Thoracic aorta (tissue), 2 donors: Measurements from ENCODE around the gene CSF3. TPM values are rescaled to one million over a fixed set of nuclear protein-coding genes. Genes with fewer than 3 reads are reported as not detected.

Source experiments
- ATAC-seq: fragments of 150-250 bp; one replicate; pipeline ENCODE4 v1.8.0; 2017; ENCODE audit warnings: low read depth; ENCODE audit not compliant: insufficient number of reproducible peaks, low FRiP score
- DNase-seq: peaks from one replicate; pipeline ENCODE4 v3.0.0-alpha.2; 2020; ENCODE audit warnings: low spot score
- H3K27ac ChIP-seq, 2 donors: fragments of 200-600 bp; sonication (generic); 1 replicate in 1 of 2; 2 replicates in 1 of 2; pipeline ENCODE4 v1.5.1; 2016; ENCODE audit warnings: mild to moderate bottlenecking in 2 of 2, moderate library complexity in 2 of 2
- H3K27me3 ChIP-seq: fragments of 200-600 bp; sonication (generic); replicated peaks from 2 replicates; pipeline ENCODE4 v1.6.0; 2016; ENCODE audit warnings: mild to moderate bottlenecking; ENCODE audit not compliant: insufficient read depth
- H3K36me3 ChIP-seq: fragments of 200-600 bp; sonication (generic); one replicate; pipeline ENCODE4 v1.5.1; 2016
- H3K4me1 ChIP-seq, 2 donors: fragments of 200-600 bp; sonication (generic); 1 replicate in 1 of 2; 2 replicates in 1 of 2; pipeline versions ENCODE4 v1.5.1 to v1.6.0; 2016; ENCODE audit warnings: low read depth in 2 of 2, mild to moderate bottlenecking in 1 of 2; ENCODE audit not compliant: control insufficient read depth in 1 of 2
- H3K4me3 ChIP-seq: fragments of 200-600 bp; sonication (generic); 2 replicates; pipeline ENCODE4 v1.5.1; 2016; ENCODE audit warnings: mild to moderate bottlenecking
- H3K9me3 ChIP-seq: fragments of 200-600 bp; sonication (generic); 2 replicates; pipeline ENCODE4 v1.5.1; 2016
- total RNA-seq, 2 donors: library from RNA; depleted of rRNA; stranded (reverse); fragments of >200 nt; gene quantifications; one replicate each; pipeline versions ENCODE4 v1.1.0 to v1.2.3, GENCODE V29; 2016
- TF ChIP-seq, protein P1 (sequence below): fragments of 200-600 bp; sonication (generic); IDR thresholded peaks from one replicate; pipeline ENCODE4 v1.5.1; 2019; ENCODE audit warnings: antibody characterized with exemption

CSF3 gene
- total RNA-seq, 2 donors from 2014 or later, result 43.2 TPM; not detected in 1

GRCh38 chr17:40058865-40059264 lies 43.6 kb downstream of the CSF3 start:
- H3K27ac ChIP-seq, result peak overlapping the region; percentile 43 to 63
- H3K4me1 ChIP-seq, result peaks cover 6 to 17% of the 10 kb centered on the region in 2 donors
- TF ChIP-seq, protein P1, sequence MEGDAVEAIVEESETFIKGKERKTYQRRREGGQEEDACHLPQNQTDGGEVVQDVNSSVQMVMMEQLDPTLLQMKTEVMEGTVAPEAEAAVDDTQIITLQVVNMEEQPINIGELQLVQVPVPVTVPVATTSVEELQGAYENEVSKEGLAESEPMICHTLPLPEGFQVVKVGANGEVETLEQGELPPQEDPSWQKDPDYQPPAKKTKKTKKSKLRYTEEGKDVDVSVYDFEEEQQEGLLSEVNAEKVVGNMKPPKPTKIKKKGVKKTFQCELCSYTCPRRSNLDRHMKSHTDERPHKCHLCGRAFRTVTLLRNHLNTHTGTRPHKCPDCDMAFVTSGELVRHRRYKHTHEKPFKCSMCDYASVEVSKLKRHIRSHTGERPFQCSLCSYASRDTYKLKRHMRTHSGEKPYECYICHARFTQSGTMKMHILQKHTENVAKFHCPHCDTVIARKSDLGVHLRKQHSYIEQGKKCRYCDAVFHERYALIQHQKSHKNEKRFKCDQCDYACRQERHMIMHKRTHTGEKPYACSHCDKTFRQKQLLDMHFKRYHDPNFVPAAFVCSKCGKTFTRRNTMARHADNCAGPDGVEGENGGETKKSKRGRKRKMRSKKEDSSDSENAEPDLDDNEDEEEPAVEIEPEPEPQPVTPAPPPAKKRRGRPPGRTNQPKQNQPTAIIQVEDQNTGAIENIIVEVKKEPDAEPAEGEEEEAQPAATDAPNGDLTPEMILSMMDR, result no peak

DNA sequence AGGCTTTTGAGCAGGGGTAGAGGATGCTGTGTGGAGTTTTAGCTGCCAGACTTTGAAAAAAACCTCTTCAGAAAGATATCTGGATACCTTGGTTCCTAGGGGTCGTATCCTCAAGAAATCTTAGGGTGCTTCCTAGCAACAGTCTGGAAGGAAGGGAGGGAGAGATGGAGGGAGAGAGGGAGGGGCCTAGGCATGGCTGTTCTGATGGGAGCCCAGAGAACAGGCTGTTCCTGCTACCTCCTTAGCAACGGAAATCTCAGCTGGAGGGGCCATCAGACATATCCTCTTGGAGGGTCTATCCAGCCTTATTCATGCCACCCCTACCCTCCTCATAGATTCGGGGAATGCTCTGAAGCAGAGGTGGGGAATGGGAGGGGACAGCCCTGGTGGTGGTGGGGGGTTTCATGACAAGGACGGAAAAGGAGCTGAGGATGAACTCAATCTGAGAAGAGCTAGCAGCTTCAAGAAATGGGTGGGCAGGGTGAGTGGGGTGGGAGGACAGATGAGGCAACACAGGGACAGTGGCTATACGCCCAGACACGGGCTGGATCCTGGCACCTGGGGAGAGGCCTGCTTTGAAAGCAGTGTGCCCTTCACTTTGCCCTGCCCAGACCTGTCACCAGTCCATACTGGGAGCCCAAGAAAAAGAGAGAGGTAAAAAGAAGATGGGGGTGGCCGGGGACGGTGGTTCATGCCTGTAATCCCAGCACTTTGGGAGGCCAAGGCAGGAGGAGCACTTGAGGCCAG lies 44.7 kb downstream of the CSF3 start:
- peaks cover 13 to 27% of the 10 kb centered on the region in 2 donors for H3K4me1 ChIP-seq
- DNase-seq (no peak), ATAC-seq (no peak)
- H3K9me3 ChIP-seq, result no peaks in the 10 kb centered on the region
- H3K36me3 ChIP-seq, result no peaks in the 10 kb centered on the region
- TF ChIP-seq, protein P1, result no peak
- no peak overlapping the region for H3K4me3 ChIP-seq
- H3K27me3 ChIP-seq, result no peaks in the 10 kb centered on the region
- peak overlapping the region in 1 of 2 donors; percentile 43 for H3K27ac ChIP-seq

More at GRCh38 chr17:40058865-40059264, 43.6 kb downstream of the CSF3 start:
- H3K4me3 ChIP-seq, result no peak overlapping the region
- H3K27me3 ChIP-seq, result no peaks in the 10 kb centered on the region
- no peak for DNase-seq
- ATAC-seq, result no peak
- H3K36me3 ChIP-seq, result no peaks in the 10 kb centered on the region
- H3K9me3 ChIP-seq, result no peaks in the 10 kb centered on the region

- ATAC-seq, result no peak
- Histone ChIP-seq H3K9me3 (no peaks in the 10 kb centered on the region), H3K4me3 (no peak overlapping the region), H3K27me3 (no peaks in the 10 kb centered on the region), H3K4me1 (peaks cover 25 to 37% of the 10 kb centered on the region in 2 donors), H3K27ac (peak overlapping the region in 1 of 2 donors; percentile 65), H3K36me3 (no peaks in the 10 kb centered on the region)
- TF ChIP-seq, protein P1, result no peak
- DNase-seq, result no peak
Observed at GRCh38 chr17:40060887-40061608, 45.8 kb downstream of the CSF3 start.

DNA sequence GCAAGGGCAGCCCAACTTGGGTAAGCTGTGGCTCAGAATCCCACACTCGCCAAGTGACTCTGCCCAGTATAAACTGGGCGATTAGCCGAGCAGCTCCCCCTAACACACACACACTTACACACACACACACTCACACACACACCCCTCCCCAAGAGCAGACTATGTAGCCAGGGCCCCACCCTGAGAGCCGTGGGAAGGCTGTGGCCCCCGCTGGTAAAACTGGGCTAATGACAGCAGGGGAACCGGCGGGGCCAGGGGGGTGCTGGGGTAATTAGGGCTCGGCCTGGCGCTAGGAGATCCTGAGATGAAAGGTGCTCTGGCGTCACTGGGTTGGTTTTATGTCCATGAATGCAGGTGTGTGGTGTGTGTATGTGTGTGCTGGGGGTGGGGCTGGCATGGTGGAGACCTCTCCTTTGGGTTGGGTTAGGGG lies 46.4 kb downstream of the CSF3 start:
- H3K4me1 ChIP-seq, result peaks cover 27 to 42% of the 10 kb centered on the region in 2 donors
- H3K27ac ChIP-seq, result peak overlapping the region in 1 of 2 donors; percentile 65
- no peak for ATAC-seq

More for the DNA sequence above, 46.4 kb downstream of the CSF3 start:
- H3K36me3 ChIP-seq, result no peaks in the 10 kb centered on the region
- no peaks in the 10 kb centered on the region for H3K27me3 ChIP-seq
- TF ChIP-seq, protein P1, result no peak
- no peak for DNase-seq
- H3K4me3 ChIP-seq, result no peak overlapping the region
- no peaks in the 10 kb centered on the region for H3K9me3 ChIP-seq
